CD4-positive, CD25-positive, alpha-beta regulatory T cell (primary cell): ENCODE data around the gene KHNYN. TPM values are rescaled to one million over a fixed set of nuclear protein-coding genes. Genes with fewer than 3 reads are reported as not detected.

Experiments
- ATAC-seq, 2 donors: fragments of 150-1000 bp; cut with Tn5 transposase; one replicate each; pipeline ENCODE4 v1.10.0; 2021; ENCODE audit warnings: low read depth in 2 of 2, moderate number of reproducible peaks in 2 of 2, moderate library complexity in 1 of 2
- DNase-seq, 3 donors: peaks; one replicate each; pipeline versions ENCODE4 v3.0.0 to v3.0.0-alpha.2; 2012 to 2022; ENCODE audit warnings: mixed read lengths in 1 of 3
- H3K27ac ChIP-seq: one replicate; pipeline ENCODE4 v1.7.0; 2013; ENCODE audit warnings: mild to moderate bottlenecking, low read length; ENCODE audit not compliant: insufficient read depth, poor library complexity, severe bottlenecking
- H3K27me3 ChIP-seq: one replicate; pipeline ENCODE4 v1.7.0; 2013; ENCODE audit warnings: low read length; ENCODE audit not compliant: control insufficient read depth, insufficient read depth
- H3K36me3 ChIP-seq: one replicate; pipeline ENCODE4 v1.7.0; 2013; ENCODE audit warnings: mild to moderate bottlenecking, low read length, moderate library complexity; ENCODE audit not compliant: control insufficient read depth, insufficient read depth
- H3K4me1 ChIP-seq: 2 replicates; pipeline ENCODE4 v1.7.0; 2013; ENCODE audit warnings: mild to moderate bottlenecking, low read length; ENCODE audit not compliant: insufficient read depth, control insufficient read depth, poor library complexity, severe bottlenecking
- H3K4me3 ChIP-seq: one replicate; pipeline ENCODE4 v1.7.0; 2013; ENCODE audit warnings: low read depth, mild to moderate bottlenecking, low read length, moderate library complexity
- H3K9me3 ChIP-seq, 2 experiments: 1 replicate in 1 of 2; 2 replicates in 1 of 2; pipeline ENCODE4 v1.7.0; 2013; ENCODE audit warnings: low read length in 2 of 2, mild to moderate bottlenecking in 1 of 2, moderate library complexity in 1 of 2; ENCODE audit not compliant: control insufficient read depth in 2 of 2
- H3K27ac Mint-ChIP-seq, 3 donors: one replicate each; pipeline ENCODE4 v1.8.0; 2020 to 2022; ENCODE audit warnings: mild to moderate bottlenecking in 3 of 3, mixed read lengths in 3 of 3, moderate library complexity in 2 of 3
- H3K27me3 Mint-ChIP-seq: one replicate; pipeline ENCODE4 v1.8.0; 2022; ENCODE audit warnings: mild to moderate bottlenecking, mixed read lengths
- H3K36me3 Mint-ChIP-seq: one replicate; pipeline ENCODE4 v1.8.0; 2020; ENCODE audit warnings: mixed read lengths
- H3K4me1 Mint-ChIP-seq, 4 donors: one replicate each; pipeline ENCODE4 v1.8.0; 2020 to 2022; ENCODE audit warnings: mixed read lengths in 4 of 4, mild to moderate bottlenecking in 1 of 4
- H3K4me3 Mint-ChIP-seq, 4 donors: one replicate each; pipeline ENCODE4 v1.8.0; 2020 to 2022; ENCODE audit warnings: mild to moderate bottlenecking in 4 of 4, mixed read lengths in 4 of 4, moderate library complexity in 3 of 4
- H3K9me3 Mint-ChIP-seq, 7 donors: one replicate each; pipeline ENCODE4 v1.8.0; 2020 to 2022; ENCODE audit warnings: mixed read lengths in 7 of 7, mild to moderate bottlenecking in 3 of 7, moderate library complexity in 2 of 7
- polyA plus RNA-seq, 4 donors: library from polyadenylated mRNA; unstranded; fragments of 300-500 nt; fragmentation: Illumina TruSeq; gene quantifications; one replicate each; pipeline ENCODE4 v1.2.3, GENCODE V29; 2021
- total RNA-seq: library from RNA; stranded (reverse); gene quantifications from one replicate; pipeline ENCODE4 v1.2.3, GENCODE V29; 2022

The KHNYN gene
- total and polyA plus RNA-seq, 5 donors from 2014 or later, result 12.4 to 139 (median 15.5) TPM

DNA sequence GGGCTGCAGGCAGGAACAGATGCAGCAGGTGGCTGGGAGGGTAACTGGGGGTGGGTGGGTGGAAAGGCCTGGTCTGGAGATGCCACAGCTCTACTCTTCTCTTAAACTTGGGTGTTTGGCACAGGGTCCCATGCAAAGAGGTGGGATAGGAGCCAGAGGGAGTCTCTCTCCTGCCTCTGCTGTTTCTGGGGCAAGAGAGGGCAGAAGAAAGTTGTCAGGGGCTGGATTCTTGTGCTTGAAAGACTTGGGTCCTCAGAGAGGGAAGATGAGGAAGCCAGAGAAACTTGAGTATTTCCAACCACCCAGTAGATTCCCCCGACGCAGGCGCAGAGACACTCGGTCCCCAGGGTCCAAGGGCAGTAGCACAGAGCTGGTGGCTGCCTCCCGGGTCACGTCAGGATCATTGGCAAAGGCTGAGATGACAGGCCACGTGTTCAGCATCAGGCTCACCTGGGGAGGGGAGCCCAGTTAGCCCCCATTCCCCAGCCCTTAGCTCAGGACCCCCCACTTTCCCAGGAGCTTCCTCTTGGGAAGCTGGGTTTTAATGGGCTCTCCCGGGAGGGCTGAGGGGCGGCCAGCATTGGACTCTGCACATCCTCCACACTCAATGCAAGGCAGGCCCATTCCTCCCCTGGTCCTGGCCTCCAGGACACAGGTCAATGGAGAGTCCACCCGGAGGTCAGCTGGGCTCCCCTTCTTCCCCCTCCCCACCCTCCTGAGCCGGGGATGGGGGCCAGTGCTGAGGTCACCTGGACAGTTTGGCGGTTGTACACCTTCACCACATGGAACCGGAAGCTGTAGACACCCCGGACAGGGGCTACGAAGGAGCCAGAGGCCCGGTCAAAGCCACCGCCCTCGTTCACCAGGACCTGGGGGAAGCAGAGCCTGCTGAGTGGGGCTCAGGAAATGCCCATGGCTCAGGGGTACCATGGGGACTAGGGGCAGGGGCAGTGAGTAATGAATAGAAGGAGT lies 1.9 kb upstream of the KHNYN start:
- H3K36me3 ChIP-seq, result peaks cover 9% of the 10 kb centered on the region
- H3K9me3 ChIP-seq, result no peaks in the 10 kb centered on the region
- Mint-ChIP-seq H3K27ac (peak overlapping the region in 2 of 3 donors; percentile 60 to 69), H3K27me3 (no peaks in the 10 kb centered on the region), H3K4me3 (peak overlapping the region in 3 of 4 donors; percentile 22 to 65 (median 35)), H3K36me3 (peaks cover 5% of the 10 kb centered on the region), H3K9me3 (no peaks in the 10 kb centered on the region), H3K4me1 (peaks cover 0 to 53% (median 33%) of the 10 kb centered on the region in 4 donors)
- no peaks in the 10 kb centered on the region for H3K27me3 ChIP-seq
- ATAC-seq (no peak), DNase-seq (no peak)
- no peak overlapping the region for H3K27ac ChIP-seq
- peaks cover 32% of the 10 kb centered on the region for H3K4me1 ChIP-seq
- no peak overlapping the region for H3K4me3 ChIP-seq

- Histone ChIP-seq H3K9me3 (no peaks in the 10 kb centered on the region), H3K36me3 (peaks cover 17% of the 10 kb centered on the region), H3K27me3 (no peaks in the 10 kb centered on the region), H3K27ac (peak overlapping the region; percentile 95), H3K4me3 (peak overlapping the region; percentile 24), H3K4me1 (peaks cover 32% of the 10 kb centered on the region)
- Mint-ChIP-seq H3K36me3 (peaks cover 10% of the 10 kb centered on the region), H3K27ac (peak overlapping the region; percentile 93 to 98 (median 97)), H3K9me3 (no peaks in the 10 kb centered on the region), H3K4me3 (peak overlapping the region in 3 of 4 donors; percentile 89 to 95 (median 94)), H3K4me1 (peaks cover 0 to 56% (median 37%) of the 10 kb centered on the region in 4 donors), H3K27me3 (no peaks in the 10 kb centered on the region)
- no peak for ATAC-seq
- DNase-seq, result no peak
These were observed 943 bp upstream of the KHNYN start for GRCh38 chr14:24428628-24429394.

DNA sequence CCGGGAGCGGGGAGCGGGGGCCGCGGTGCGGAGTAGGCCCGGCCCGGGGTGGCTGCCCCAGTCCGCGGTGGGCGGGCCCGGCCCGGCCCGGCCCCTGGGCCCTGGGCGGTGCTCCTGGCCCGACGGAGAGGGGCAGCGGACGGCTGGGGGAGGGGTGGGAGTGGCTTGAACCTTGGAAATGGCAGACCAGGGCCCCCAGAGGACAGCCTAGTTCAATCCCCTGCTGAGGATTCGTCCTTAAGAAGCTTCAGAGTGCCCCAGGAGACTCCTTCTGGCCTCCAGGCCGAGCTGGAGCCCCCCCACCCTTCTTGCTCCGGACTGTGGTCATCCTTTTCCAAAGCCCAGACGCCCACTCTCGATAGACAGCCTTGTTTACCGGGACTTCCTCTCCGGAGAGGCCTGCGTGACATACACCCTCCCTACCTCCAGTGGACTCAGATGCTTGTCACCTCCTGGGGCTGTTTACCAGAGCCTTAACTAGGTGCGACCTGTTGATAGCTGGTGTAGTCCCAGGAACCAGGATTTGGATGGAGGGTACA lies 458 bp downstream of the KHNYN start:
- peak overlapping the region; percentile 95 for H3K27ac ChIP-seq
- peak overlapping the region; percentile 91 for H3K4me3 ChIP-seq
- H3K9me3 ChIP-seq, result no peaks in the 10 kb centered on the region
- Mint-ChIP-seq H3K4me3 (peak overlapping the region; percentile 83 to 93 (median 92)), H3K4me1 (peaks cover 0 to 57% (median 38%) of the 10 kb centered on the region in 4 donors), H3K27me3 (no peaks in the 10 kb centered on the region), H3K27ac (peak overlapping the region; percentile 93 to 97 (median 97)), H3K9me3 (no peaks in the 10 kb centered on the region), H3K36me3 (peaks cover 15% of the 10 kb centered on the region)
- H3K36me3 ChIP-seq, result peaks cover 21% of the 10 kb centered on the region
- H3K27me3 ChIP-seq, result no peaks in the 10 kb centered on the region
- DNase-seq (peak in 2 of 3 donors; percentile 48 to 74), ATAC-seq (peak; percentile 29 to 42)
- H3K4me1 ChIP-seq, result peaks cover 32% of the 10 kb centered on the region

GRCh38 chr14:24430682-24431568 lies 1.2 kb downstream of the KHNYN start:
- Histone ChIP-seq H3K27ac (peak overlapping the region; percentile 95), H3K9me3 (no peaks in the 10 kb centered on the region), H3K4me1 (peaks cover 32% of the 10 kb centered on the region), H3K27me3 (no peaks in the 10 kb centered on the region), H3K36me3 (peaks cover 22% of the 10 kb centered on the region), H3K4me3 (peak overlapping the region; percentile 91)
- H3K4me3 Mint-ChIP-seq, result peak overlapping the region; percentile 83 to 93 (median 92)
- H3K27me3 Mint-ChIP-seq, result no peaks in the 10 kb centered on the region
- ATAC-seq (peak; percentile 31 to 40), DNase-seq (peak; percentile 52 to 78 (median 62))
- peak overlapping the region; percentile 93 to 97 (median 97) for H3K27ac Mint-ChIP-seq
- peaks cover 0 to 55% (median 32%) of the 10 kb centered on the region in 4 donors for H3K4me1 Mint-ChIP-seq
- no peaks in the 10 kb centered on the region for H3K9me3 Mint-ChIP-seq
- H3K36me3 Mint-ChIP-seq, result peaks cover 22% of the 10 kb centered on the region

- Mint-ChIP-seq H3K4me1 (peaks cover 3 to 53% (median 28%) of the 10 kb centered on the region in 4 donors), H3K36me3 (peaks cover 26% of the 10 kb centered on the region), H3K9me3 (no peaks in the 10 kb centered on the region), H3K27ac (peak overlapping the region; percentile 93 to 97 (median 97)), H3K27me3 (no peaks in the 10 kb centered on the region), H3K4me3 (peak overlapping the region; percentile 83 to 93 (median 92))
- DNase-seq (peak; percentile 80 to 94 (median 86)), ATAC-seq (peak; percentile 62)
- H3K27ac ChIP-seq, result peak overlapping the region; percentile 95
- peaks cover 34% of the 10 kb centered on the region for H3K4me1 ChIP-seq
- H3K9me3 ChIP-seq, result no peaks in the 10 kb centered on the region
- H3K27me3 ChIP-seq, result no peaks in the 10 kb centered on the region
- H3K36me3 ChIP-seq, result peaks cover 26% of the 10 kb centered on the region
- no peak overlapping the region for H3K4me3 ChIP-seq
These were observed 2.0 kb downstream of the KHNYN start for GRCh38 chr14:24431569-24432258.

GRCh38 chr14:24432259-24433131 lies 2.7 kb downstream of the KHNYN start:
- no peak for DNase-seq
- Histone ChIP-seq H3K4me1 (peaks cover 42% of the 10 kb centered on the region), H3K9me3 (no peaks in the 10 kb centered on the region), H3K36me3 (peaks cover 29% of the 10 kb centered on the region), H3K27me3 (no peaks in the 10 kb centered on the region), H3K27ac (no peak overlapping the region), H3K4me3 (no peak overlapping the region)
- Mint-ChIP-seq H3K4me3 (peak overlapping the region in 3 of 4 donors; percentile 52 to 83 (median 75)), H3K27ac (peak overlapping the region in 1 of 3 donors; percentile 93), H3K4me1 (peaks cover 8 to 54% (median 30%) of the 10 kb centered on the region in 4 donors), H3K27me3 (no peaks in the 10 kb centered on the region), H3K9me3 (no peaks in the 10 kb centered on the region), H3K36me3 (peaks cover 28% of the 10 kb centered on the region)
- ATAC-seq, result no peak
